Activated naive CD4-positive, alpha-beta T cell treated with anti-CD3 and anti-CD28 coated beads, Interleukin-2, amount 10 ng/mL, durations not matched to agents 7 days and 5 days (primary cell): Measurements from ENCODE around the gene RIN3.

Experiments
- CTCF ChIA-PET: fragments of 350-600 bp; sonication (Branson Sonifier 250); formaldehyde crosslinking; loops from one replicate; lab custom pipeline; 2021; ENCODE audit warnings: antibody characterized with exemption; lab: Charles Lee
- DNase-seq: peaks from one replicate; pipeline ENCODE4 v3.0.0-alpha.2; 2020
- H3K27ac Mint-ChIP-seq: one replicate; pipeline ENCODE4 v1.8.0; 2021; ENCODE audit warnings: mild to moderate bottlenecking, moderate library complexity, mixed read lengths
- H3K27me3 Mint-ChIP-seq: one replicate; pipeline ENCODE4 v1.8.0; 2021; ENCODE audit warnings: mild to moderate bottlenecking, mixed read lengths
- H3K36me3 Mint-ChIP-seq: one replicate; pipeline ENCODE4 v1.8.0; 2021; ENCODE audit warnings: mixed read lengths
- H3K4me1 Mint-ChIP-seq: one replicate; pipeline ENCODE4 v1.8.0; 2021; ENCODE audit warnings: mixed read lengths
- H3K4me3 Mint-ChIP-seq: one replicate; pipeline ENCODE4 v1.8.0; 2021; ENCODE audit warnings: mild to moderate bottlenecking, moderate library complexity, mixed read lengths
- H3K9me3 Mint-ChIP-seq: one replicate; pipeline ENCODE4 v1.8.0; 2021; ENCODE audit warnings: mixed read lengths

Gene RIN3

DNA sequence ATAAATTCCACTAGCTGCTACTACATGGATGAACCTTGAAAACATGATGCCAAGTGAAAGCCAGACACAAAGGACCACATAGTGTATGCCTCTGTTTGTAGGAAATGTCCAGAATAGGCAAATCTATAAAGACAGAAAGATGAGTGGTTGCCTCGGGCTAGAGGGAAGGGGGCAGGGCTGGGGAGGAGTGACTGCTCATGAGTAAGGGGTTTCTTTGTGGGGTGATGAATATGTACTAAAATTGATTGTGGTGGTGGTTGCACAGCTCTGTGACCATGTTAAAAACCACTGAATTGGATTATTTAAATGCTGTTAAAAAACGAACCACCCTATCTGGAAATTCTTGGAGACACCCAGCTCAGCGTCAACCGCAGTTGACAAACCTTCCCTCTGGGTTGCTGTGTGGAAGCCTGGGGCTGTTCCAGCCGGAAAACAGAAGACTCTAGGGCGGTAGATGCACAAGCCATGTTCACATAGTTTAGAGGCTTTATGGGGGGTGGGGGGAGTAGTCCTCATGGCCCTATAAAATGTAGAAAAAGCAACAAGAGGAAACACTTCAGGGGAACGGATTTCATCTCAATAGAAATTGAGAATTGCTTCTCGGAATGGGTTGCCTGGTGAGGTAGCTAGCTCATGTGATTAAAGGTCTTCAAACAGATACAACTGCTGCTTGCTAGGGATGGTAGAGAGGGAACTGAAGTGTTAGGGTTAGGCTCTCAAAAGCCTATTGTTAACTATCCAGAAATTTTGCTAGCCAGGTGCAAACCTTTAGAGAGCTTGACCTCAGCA, 29.4 kb downstream of the RIN3 start:
- DNase-seq = no peak
- Mint-ChIP-seq H3K36me3 (no peaks in the 10 kb centered on the region), H3K4me1 (peaks cover 40% of the 10 kb centered on the region), H3K27me3 (peaks cover 3% of the 10 kb centered on the region), H3K9me3 (no peaks in the 10 kb centered on the region), H3K4me3 (no peak overlapping the region), H3K27ac (no peak overlapping the region)
- CTCF ChIA-PET = interaction anchor here (1.4 kb wide), 1 partner anchor 144 kb away, joined by 3 read pairs; no protein-coding TSS in a partner anchor

GRCh38 chr14:92544051-92544720, 30.6 kb downstream of the RIN3 start:
- CTCF ChIA-PET = interaction anchor here (1.4 kb wide), 1 partner anchor 142 kb away, joined by 3 read pairs; no protein-coding TSS in a partner anchor
- peak overlapping the region; percentile 47 for H3K27ac Mint-ChIP-seq
- DNase-seq = no peak
- peaks cover 30% of the 10 kb centered on the region for H3K4me1 Mint-ChIP-seq
- H3K9me3 Mint-ChIP-seq = no peaks in the 10 kb centered on the region
- H3K36me3 Mint-ChIP-seq = no peaks in the 10 kb centered on the region
- H3K4me3 Mint-ChIP-seq = no peak overlapping the region
- H3K27me3 Mint-ChIP-seq = peaks cover 5% of the 10 kb centered on the region

- H3K27me3 Mint-ChIP-seq = peaks cover 7% of the 10 kb centered on the region
- H3K4me3 Mint-ChIP-seq = no peak overlapping the region
- peaks cover 19% of the 10 kb centered on the region for H3K4me1 Mint-ChIP-seq
- H3K27ac Mint-ChIP-seq = peak overlapping the region; percentile 16
- H3K36me3 Mint-ChIP-seq = no peaks in the 10 kb centered on the region
- DNase-seq = peak; percentile 33
- no peaks in the 10 kb centered on the region for H3K9me3 Mint-ChIP-seq
- CTCF ChIA-PET = interaction anchor here (4.9 kb wide), 1 partner anchor 135 kb away, joined by 26 read pairs; no protein-coding TSS in a partner anchor
Measured at GRCh38 chr14:92546347-92547053, 32.9 kb downstream of the RIN3 start.

DNA sequence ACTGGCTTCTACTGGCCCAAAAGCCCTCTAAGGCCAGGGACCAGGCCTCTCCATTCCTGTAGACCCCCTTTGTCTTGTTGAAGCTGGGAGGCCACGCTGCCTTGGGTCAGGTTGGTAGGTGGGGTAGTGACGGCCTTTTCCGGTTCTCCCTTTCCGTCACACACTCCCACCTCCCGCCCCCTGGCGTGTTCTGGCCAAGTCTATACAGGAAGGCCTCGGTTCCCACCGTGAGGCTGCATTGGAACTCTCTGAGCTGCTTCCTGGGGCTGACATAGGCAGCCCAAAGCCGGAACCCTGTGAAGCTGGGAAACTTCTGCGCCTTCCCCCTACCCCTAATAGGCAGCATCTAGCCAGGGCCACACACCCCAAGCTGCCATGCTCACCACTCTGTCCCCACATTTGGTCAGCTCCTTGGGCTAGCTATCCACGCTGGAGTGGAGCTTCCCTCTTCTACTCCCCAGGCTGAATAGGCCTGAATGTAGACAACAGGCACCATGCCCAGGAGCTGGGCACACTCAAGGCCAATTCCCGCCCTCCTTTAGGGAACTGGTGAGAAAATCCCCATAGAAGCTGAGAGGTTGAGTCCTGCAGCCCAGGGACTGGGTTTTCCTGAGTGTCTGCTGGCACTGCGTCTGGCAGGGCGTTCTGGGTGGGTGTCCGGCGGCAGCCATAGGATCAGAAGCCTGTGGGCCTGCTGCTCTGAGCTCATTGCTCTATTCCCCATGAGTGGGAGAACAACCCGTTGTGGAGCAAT, 35.7 kb downstream of the RIN3 start:
- Mint-ChIP-seq H3K27ac (no peak overlapping the region), H3K4me1 (peaks cover 16% of the 10 kb centered on the region), H3K27me3 (peaks cover 23% of the 10 kb centered on the region), H3K4me3 (no peak overlapping the region), H3K9me3 (no peaks in the 10 kb centered on the region), H3K36me3 (no peaks in the 10 kb centered on the region)
- CTCF ChIA-PET = interaction anchor here (1.1 to 4.9 kb wide), 5 partner anchors 38 to 234 kb away, joined by 3 to 26 read pairs (median 3); no protein-coding TSS in a partner anchor
- DNase-seq = no peak

DNA sequence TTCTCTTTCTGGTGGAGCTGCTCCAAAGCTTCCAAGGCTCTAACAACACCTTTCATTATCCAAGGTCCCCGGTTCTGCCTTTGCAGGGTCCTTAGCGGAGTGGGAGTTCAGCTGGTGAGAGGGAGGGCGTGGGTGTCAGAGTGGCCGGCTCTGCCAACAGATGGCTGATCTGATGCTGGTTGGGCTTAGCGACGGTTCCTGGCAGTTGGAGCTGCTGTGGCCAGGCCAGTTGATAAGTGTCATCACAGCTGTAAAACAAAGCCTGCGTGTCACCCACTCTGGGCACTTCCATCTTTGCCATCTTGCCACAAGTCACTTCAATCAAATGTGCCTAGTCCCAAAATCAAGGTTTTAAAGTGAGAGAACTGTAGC, 36.3 kb downstream of the RIN3 start:
- H3K4me1 Mint-ChIP-seq = peaks cover 16% of the 10 kb centered on the region
- H3K9me3 Mint-ChIP-seq = no peaks in the 10 kb centered on the region
- no peak overlapping the region for H3K27ac Mint-ChIP-seq
- H3K4me3 Mint-ChIP-seq = no peak overlapping the region
- CTCF ChIA-PET = interaction anchor here (1.1 to 4.9 kb wide), 4 partner anchors 37 to 233 kb away, joined by 3 to 26 read pairs (median 3); no protein-coding TSS in a partner anchor
- peaks cover 23% of the 10 kb centered on the region for H3K27me3 Mint-ChIP-seq
- H3K36me3 Mint-ChIP-seq = no peaks in the 10 kb centered on the region
- no peak for DNase-seq

GRCh38 chr14:92551044-92551841, 37.7 kb downstream of the RIN3 start:
- no peak for DNase-seq
- Mint-ChIP-seq H3K4me1 (peaks cover 30% of the 10 kb centered on the region), H3K27ac (no peak overlapping the region), H3K36me3 (no peaks in the 10 kb centered on the region), H3K27me3 (peaks cover 33% of the 10 kb centered on the region), H3K9me3 (no peaks in the 10 kb centered on the region), H3K4me3 (no peak overlapping the region)
- CTCF ChIA-PET = interaction anchor here (1.0 to 4.9 kb wide), 2 partner anchors 27 to 131 kb away, joined by 4 to 26 read pairs; no protein-coding TSS in a partner anchor

GRCh38 chr14:92552066-92552465, 38.5 kb downstream of the RIN3 start:
- H3K4me1 Mint-ChIP-seq = peaks cover 38% of the 10 kb centered on the region
- no peak for DNase-seq
- H3K4me3 Mint-ChIP-seq = no peak overlapping the region
- H3K36me3 Mint-ChIP-seq = no peaks in the 10 kb centered on the region
- peaks cover 37% of the 10 kb centered on the region for H3K27me3 Mint-ChIP-seq
- H3K27ac Mint-ChIP-seq = no peak overlapping the region
- CTCF ChIA-PET = no interaction called here
- no peaks in the 10 kb centered on the region for H3K9me3 Mint-ChIP-seq

DNA sequence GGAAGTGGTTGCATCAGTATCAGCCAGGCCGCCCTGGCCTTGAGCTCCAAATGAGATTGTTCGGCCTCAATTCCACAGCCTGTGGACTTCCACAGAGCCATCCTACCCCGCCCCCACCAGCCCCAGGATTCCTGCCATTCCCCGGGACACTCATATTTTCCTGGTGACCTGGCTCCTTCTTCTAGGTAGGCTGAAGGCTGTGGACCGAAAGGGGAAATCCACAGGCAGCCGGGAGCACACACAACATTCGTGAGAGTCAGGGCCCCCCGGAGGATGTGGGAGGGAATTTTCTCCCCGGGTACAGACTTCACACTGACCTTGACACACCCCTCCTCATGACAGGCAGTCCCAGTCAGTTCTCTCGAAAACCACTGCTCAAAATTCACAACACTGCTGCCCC, 39.9 kb downstream of the RIN3 start:
- no peak overlapping the region for H3K4me3 Mint-ChIP-seq
- H3K9me3 Mint-ChIP-seq = no peaks in the 10 kb centered on the region
- no peak for DNase-seq
- CTCF ChIA-PET = interaction anchor here (0.7 kb wide), 1 partner anchor 37 kb away, joined by 3 read pairs; no protein-coding TSS in a partner anchor
- H3K27me3 Mint-ChIP-seq = peaks cover 44% of the 10 kb centered on the region
- H3K4me1 Mint-ChIP-seq = peaks cover 42% of the 10 kb centered on the region
- no peak overlapping the region for H3K27ac Mint-ChIP-seq
- peaks cover 4% of the 10 kb centered on the region for H3K36me3 Mint-ChIP-seq

- no peak overlapping the region for H3K4me3 Mint-ChIP-seq
- H3K36me3 Mint-ChIP-seq = peaks cover 13% of the 10 kb centered on the region
- peaks cover 59% of the 10 kb centered on the region for H3K4me1 Mint-ChIP-seq
- no peaks in the 10 kb centered on the region for H3K9me3 Mint-ChIP-seq
- no peak overlapping the region for H3K27ac Mint-ChIP-seq
- peaks cover 41% of the 10 kb centered on the region for H3K27me3 Mint-ChIP-seq
- no peak for DNase-seq
- CTCF ChIA-PET = interaction anchor here (0.5 to 1.4 kb wide), 2 partner anchors 35 to 425 kb away, joined by 3 to 4 read pairs; no protein-coding TSS in a partner anchor
Measured at GRCh38 chr14:92555465-92556111, 42.0 kb downstream of the RIN3 start.

DNA sequence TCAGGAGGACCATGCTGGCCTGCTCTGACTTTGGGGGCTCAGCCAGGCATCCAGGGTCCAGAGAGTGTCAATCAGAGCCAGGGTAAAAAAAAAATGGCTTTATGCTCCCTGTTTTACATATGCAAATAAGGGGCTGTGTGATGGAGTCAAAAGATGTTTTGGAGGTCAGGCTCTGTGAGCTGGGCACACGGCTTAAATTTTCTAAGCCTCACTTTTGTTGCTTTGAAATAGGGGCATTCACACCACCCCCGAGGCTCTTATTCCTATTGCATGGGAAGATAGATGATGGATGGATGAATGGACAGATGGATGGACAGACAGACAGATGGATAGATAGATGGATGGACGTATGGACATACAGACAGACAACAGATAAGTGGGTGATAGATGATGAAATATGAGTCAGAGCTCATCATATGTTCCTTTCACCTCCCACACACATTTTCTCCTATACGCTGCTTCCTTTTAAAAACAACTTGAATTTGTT, 42.7 kb downstream of the RIN3 start:
- Mint-ChIP-seq H3K27ac (no peak overlapping the region), H3K36me3 (peaks cover 13% of the 10 kb centered on the region), H3K4me1 (peaks cover 56% of the 10 kb centered on the region), H3K9me3 (no peaks in the 10 kb centered on the region), H3K27me3 (peaks cover 41% of the 10 kb centered on the region), H3K4me3 (no peak overlapping the region)
- CTCF ChIA-PET = no interaction called here
- DNase-seq = no peak

DNA sequence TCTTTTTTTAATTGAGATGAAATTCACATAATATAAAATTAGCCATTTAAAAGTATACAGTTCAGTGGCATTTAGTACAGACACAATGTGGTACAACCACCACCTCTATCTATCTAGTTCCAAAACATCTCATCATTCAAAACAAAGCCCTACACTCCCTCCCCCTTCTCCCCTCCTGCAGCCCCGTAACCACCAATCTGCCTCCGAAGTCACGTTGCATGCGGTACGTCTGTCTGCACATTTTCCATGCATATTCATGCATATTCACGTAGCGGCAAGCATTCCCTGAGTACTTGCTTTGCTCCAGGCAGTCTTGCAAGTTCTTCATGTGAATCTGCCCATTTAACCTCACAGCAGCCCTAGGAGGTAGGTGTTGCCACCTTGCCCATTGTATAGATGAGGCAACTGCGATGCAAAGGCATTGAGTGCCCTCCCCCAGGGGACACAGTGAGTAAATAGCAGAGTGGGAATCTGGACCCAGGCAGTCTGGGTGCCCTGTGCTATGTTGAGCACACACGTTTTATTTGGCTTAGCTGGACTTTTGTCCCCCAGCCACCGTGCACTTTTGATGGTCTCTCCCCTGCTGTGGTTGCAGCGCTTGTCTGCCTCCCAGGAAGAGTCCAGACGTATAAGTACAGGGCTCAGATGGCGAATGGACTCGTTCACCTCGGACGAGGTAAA, 43.4 kb downstream of the RIN3 start:
- peaks cover 37% of the 10 kb centered on the region for H3K27me3 Mint-ChIP-seq
- H3K27ac Mint-ChIP-seq = no peak overlapping the region

GRCh38 chr14:92557544-92557912, 43.9 kb downstream of the RIN3 start:
- no peak overlapping the region for H3K27ac Mint-ChIP-seq
- H3K4me3 Mint-ChIP-seq = no peak overlapping the region
- CTCF ChIA-PET = interaction anchor here (1.0 kb wide), 1 partner anchor 123 kb away, joined by 3 read pairs; no protein-coding TSS in a partner anchor
- peaks cover 36% of the 10 kb centered on the region for H3K27me3 Mint-ChIP-seq
- peaks cover 59% of the 10 kb centered on the region for H3K4me1 Mint-ChIP-seq
- H3K36me3 Mint-ChIP-seq = peaks cover 13% of the 10 kb centered on the region
- no peak for DNase-seq
- H3K9me3 Mint-ChIP-seq = no peaks in the 10 kb centered on the region

More for the DNA sequence above, 43.4 kb downstream of the RIN3 start:
- peaks cover 56% of the 10 kb centered on the region for H3K4me1 Mint-ChIP-seq
- peaks cover 13% of the 10 kb centered on the region for H3K36me3 Mint-ChIP-seq
- H3K4me3 Mint-ChIP-seq = no peak overlapping the region
- DNase-seq = no peak
- CTCF ChIA-PET = interaction anchor here (1.0 kb wide), 1 partner anchor 123 kb away, joined by 3 read pairs; no protein-coding TSS in a partner anchor
- H3K9me3 Mint-ChIP-seq = no peaks in the 10 kb centered on the region
